Mesothelial cell of epicardium (in vitro differentiated cells): ENCODE measurements around the gene MLF2. TPM values are rescaled to one million over a fixed set of nuclear protein-coding genes. Genes with fewer than 3 reads are reported as not detected.
A peak's percentile ranks its signal among the peaks of the same experiment; 100 is the strongest.

Experiments used
- DNase-seq, 2 experiments: peaks; one replicate each; pipeline ENCODE4 v3.0.0; 2021; ENCODE audit warnings: low spot score in 2 of 2; ENCODE audit not compliant: unreplicated experiment in 2 of 2
- H3K27ac Mint-ChIP-seq: 2 replicates; pipeline ENCODE4 v1.8.0; 2021; ENCODE audit warnings: mixed read lengths
- H3K27me3 Mint-ChIP-seq: 2 replicates; pipeline ENCODE4 v1.8.0; 2021; ENCODE audit warnings: low read depth, mixed read lengths
- H3K36me3 Mint-ChIP-seq: 2 replicates; pipeline ENCODE4 v1.8.0; 2021; ENCODE audit warnings: mixed read lengths
- H3K4me1 Mint-ChIP-seq: 2 replicates; pipeline ENCODE4 v1.8.0; 2021; ENCODE audit warnings: mixed read lengths
- H3K4me3 Mint-ChIP-seq: 2 replicates; pipeline ENCODE4 v1.8.0; 2021; ENCODE audit warnings: mild to moderate bottlenecking, moderate library complexity, mixed read lengths
- H3K9me3 Mint-ChIP-seq: 2 replicates; pipeline ENCODE4 v1.8.0; 2021; ENCODE audit warnings: mixed read lengths
- CTCF ChIP-seq: fragments of 200-600 bp; sonication (generic); IDR thresholded peaks from one replicate; pipeline ENCODE4 v1.5.0; 2021; ENCODE audit warnings: antibody characterized with exemption; ENCODE audit not compliant: unreplicated experiment
- total RNA-seq: library from RNA; stranded (reverse); gene quantifications from 3 replicates; pipeline ENCODE4 v1.2.1, GENCODE V29; 2021

The MLF2 gene
- total RNA-seq, 1 donor from 2014 or later = 203 TPM

GRCh38 chr12:6775185-6776174 is 22.5 kb upstream of the MLF2 start:
- no peaks in the 10 kb centered on the region for H3K9me3 Mint-ChIP-seq
- no peak for DNase-seq
- no peak overlapping the region for H3K27ac Mint-ChIP-seq
- peaks cover 30% of the 10 kb centered on the region for H3K36me3 Mint-ChIP-seq
- H3K27me3 Mint-ChIP-seq = peaks cover 63% of the 10 kb centered on the region
- H3K4me1 Mint-ChIP-seq = peaks cover 15% of the 10 kb centered on the region
- no peak overlapping the region for H3K4me3 Mint-ChIP-seq
- TF ChIP-seq CTCF = no peak

DNA sequence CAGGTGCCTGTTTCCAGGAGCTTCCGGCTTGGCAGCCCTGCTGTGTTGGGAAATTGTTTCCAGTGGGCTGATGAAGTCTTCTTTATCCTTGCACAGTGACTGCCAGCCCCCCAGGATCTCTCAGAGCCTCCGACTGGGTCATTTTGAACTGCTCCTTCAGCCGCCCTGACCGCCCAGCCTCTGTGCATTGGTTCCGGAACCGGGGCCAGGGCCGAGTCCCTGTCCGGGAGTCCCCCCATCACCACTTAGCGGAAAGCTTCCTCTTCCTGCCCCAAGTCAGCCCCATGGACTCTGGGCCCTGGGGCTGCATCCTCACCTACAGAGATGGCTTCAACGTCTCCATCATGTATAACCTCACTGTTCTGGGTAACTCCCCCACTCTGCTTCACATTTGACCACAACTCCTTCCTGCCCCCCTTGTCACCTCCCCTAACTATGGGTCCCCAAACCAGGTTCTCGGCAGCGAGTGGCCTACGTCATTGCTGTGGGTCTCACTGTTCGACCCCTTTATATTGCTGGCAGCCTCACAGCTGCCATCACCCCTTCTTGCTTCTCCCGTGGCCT is 21.6 kb upstream of the MLF2 start:
- Mint-ChIP-seq H3K4me1 (peaks cover 15% of the 10 kb centered on the region), H3K27ac (no peak overlapping the region), H3K36me3 (peaks cover 31% of the 10 kb centered on the region), H3K9me3 (no peaks in the 10 kb centered on the region), H3K27me3 (peaks cover 63% of the 10 kb centered on the region), H3K4me3 (peak overlapping the region; percentile 20)
- no peak for DNase-seq
- no peak for TF ChIP-seq CTCF

DNA sequence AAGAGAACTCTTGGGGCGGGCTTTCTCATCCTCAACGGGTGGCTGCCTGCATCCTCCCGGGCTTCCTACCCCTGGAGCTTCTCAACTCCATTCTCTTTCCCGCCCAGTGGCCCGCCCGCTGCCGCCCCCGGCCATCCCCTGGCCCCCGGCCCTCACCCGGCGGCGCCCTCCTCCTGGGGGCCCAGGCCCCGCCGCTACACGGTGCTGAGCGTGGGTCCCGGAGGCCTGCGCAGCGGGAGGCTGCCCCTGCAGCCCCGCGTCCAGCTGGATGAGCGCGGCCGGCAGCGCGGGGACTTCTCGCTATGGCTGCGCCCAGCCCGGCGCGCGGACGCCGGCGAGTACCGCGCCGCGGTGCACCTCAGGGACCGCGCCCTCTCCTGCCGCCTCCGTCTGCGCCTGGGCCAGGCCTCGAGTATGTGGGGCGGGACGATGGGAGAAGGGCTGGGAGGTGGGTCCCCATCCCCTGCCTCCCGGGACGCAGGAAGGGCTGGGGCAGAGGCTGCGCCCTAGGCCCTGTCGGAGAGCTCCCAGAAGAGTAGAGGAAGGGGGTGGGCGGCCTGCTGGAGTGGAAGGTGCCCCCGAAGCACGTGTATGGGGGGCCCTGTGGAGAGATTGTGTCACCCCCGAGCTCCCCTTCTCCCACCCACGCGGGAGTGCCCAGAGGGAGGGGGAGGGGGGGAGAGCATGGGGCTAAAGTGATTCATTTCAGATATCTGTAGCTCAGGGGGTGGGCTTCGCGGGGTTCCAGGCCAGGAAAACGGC is 20.8 kb upstream of the MLF2 start:
- H3K4me1 Mint-ChIP-seq = peaks cover 18% of the 10 kb centered on the region
- DNase-seq = no peak
- no peak for TF ChIP-seq CTCF
- no peak overlapping the region for H3K27ac Mint-ChIP-seq
- peaks cover 31% of the 10 kb centered on the region for H3K36me3 Mint-ChIP-seq
- no peaks in the 10 kb centered on the region for H3K9me3 Mint-ChIP-seq
- no peak overlapping the region for H3K4me3 Mint-ChIP-seq
- H3K27me3 Mint-ChIP-seq = peaks cover 62% of the 10 kb centered on the region

- H3K4me1 Mint-ChIP-seq = peaks cover 18% of the 10 kb centered on the region
- H3K27me3 Mint-ChIP-seq = peaks cover 54% of the 10 kb centered on the region
- H3K9me3 Mint-ChIP-seq = no peaks in the 10 kb centered on the region
- DNase-seq = no peak
- no peak overlapping the region for H3K27ac Mint-ChIP-seq
- TF ChIP-seq CTCF = no peak
- H3K36me3 Mint-ChIP-seq = peaks cover 31% of the 10 kb centered on the region
- H3K4me3 Mint-ChIP-seq = no peak overlapping the region
Measured at GRCh38 chr12:6772726-6773589, 20.0 kb upstream of the MLF2 start.

- Mint-ChIP-seq H3K27me3 (peaks cover 47% of the 10 kb centered on the region), H3K27ac (no peak within 1 kb of the TSS), H3K4me3 (no peak within 1 kb of the TSS), H3K36me3 (peaks cover 31% of the 10 kb centered on the region), H3K9me3 (no peaks in the 10 kb centered on the region), H3K4me1 (peaks cover 21% of the 10 kb centered on the region)
- no peak for TF ChIP-seq CTCF
- DNase-seq = no peak
Measured at GRCh38 chr12:6772331-6772695, 19.4 kb upstream of the MLF2 start, which contains the start of gene LAG3. TSS of gene LAG3 (plus strand) at chr12:6772520. CDS start at chr12:6772853, 333 bp downstream.
